NB4 (cell line): Measurements from ENCODE around the gene ZNF496.
"Not testable (repeated sequence)": the region's sequence is repeated elsewhere in the genome, so short reads cannot be mapped to it uniquely, and the experiment has no call there.

Experiments
- POLR2A ChIP-seq: IDR thresholded peaks from 2 replicates; pipeline ENCODE4 v1.6.1; 2011; ENCODE audit warnings: mild to moderate bottlenecking; ENCODE audit not compliant: insufficient read length; ENCODE audit errors: extremely low read depth
- TF ChIP-seq, protein P1 (sequence below): IDR thresholded peaks from one replicate; pipeline ENCODE4 v1.5.1; 2012; ENCODE audit warnings: low read depth, low read length

DNA sequence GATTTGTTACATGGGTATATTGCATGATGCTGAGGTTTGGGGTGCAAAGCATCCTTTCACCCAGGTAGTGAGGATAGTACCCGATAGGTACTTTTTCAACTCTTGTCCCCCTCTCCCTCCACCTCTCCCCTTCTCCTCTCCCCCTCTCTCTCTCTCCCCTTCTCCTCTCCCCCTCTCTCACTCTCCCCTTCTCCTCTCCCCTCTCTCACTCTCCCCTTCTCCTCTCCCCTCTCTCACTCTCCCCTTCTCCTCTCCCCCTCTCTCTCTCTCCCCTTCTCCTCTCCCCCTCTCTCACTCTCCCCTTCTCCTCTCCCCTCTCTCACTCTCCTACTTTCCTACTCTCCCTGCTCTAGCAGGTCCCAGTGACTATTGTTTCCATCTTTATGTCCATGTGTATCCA is 31.3 kb upstream of the ZNF496 start:
- TF ChIP-seq, protein P1, sequence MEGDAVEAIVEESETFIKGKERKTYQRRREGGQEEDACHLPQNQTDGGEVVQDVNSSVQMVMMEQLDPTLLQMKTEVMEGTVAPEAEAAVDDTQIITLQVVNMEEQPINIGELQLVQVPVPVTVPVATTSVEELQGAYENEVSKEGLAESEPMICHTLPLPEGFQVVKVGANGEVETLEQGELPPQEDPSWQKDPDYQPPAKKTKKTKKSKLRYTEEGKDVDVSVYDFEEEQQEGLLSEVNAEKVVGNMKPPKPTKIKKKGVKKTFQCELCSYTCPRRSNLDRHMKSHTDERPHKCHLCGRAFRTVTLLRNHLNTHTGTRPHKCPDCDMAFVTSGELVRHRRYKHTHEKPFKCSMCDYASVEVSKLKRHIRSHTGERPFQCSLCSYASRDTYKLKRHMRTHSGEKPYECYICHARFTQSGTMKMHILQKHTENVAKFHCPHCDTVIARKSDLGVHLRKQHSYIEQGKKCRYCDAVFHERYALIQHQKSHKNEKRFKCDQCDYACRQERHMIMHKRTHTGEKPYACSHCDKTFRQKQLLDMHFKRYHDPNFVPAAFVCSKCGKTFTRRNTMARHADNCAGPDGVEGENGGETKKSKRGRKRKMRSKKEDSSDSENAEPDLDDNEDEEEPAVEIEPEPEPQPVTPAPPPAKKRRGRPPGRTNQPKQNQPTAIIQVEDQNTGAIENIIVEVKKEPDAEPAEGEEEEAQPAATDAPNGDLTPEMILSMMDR = not testable (repeated sequence)
- TF ChIP-seq POLR2A = not testable (repeated sequence)
